ENCODE data around the gene LAMA5.

Gene LAMA5

DNA sequence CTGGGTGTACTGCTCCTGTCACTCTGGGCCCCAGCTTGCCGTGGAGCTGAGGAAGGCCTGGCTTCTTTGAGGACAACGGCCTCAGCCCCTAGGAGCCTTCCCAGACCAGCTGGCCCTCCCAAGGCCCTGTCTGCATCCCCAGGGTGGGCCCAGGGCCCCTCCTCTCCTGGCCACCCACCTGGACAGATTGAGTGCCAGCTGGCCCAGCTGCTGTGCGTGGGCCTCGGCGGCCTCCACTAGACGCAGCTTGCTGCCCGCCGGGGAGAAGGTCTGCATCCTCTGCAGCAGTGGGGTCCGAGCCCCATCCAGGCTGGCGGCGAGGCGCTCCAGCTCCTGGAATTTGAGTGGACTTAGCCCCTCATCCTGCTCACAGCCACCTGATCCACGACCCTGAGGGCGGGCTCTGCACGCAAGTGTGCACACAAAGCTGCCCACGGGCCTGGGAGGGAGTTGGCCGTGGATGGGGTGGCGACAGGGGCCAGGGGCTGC is 49.9 kb downstream of the LAMA5 start:
- DNase-seq (ENCODE audit: low spot score), result no peak

DNA sequence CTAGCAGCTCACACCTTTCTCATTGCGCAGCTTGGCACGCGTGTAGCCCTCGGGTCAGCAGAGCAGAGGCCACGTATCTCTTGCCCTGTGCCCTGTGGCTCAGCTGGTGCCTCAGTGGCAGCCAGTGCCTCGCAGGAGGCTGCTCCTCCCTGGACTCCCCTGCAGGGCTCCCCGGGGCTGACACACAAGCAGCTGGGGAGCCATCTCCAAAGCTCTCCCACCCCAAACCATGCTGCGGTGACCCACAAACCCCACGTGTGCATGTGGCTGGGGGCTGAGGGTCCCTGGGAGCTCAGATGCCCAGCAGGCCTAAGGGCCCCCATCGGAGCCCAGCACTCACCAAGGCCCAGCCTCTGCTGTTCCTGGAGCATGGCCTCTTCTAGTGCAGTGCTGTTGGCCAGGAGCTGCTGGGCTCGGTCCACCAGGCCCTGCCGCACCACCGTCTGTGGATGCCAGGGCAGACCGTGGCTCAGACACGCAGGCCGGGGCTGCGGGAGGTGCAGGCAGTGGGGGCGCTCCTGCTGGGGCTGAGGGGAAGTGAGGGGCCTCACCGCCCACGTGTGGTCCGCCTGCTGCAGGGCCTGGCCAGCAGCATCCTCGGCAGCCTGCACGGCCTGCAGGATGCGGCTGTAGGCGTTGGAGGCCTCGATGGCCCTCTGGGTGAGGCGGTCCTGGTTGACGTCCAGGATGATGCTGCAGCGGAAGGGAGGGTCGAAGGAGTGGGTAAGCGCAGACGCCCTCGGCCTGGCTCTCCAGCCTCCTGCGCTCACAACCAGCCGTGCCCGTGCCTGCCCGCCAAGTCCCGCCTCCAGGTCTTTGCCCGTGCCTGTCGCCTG is 50.6 kb downstream of the LAMA5 start:
- no peak for DNase-seq (ENCODE audit: low spot score)

DNA sequence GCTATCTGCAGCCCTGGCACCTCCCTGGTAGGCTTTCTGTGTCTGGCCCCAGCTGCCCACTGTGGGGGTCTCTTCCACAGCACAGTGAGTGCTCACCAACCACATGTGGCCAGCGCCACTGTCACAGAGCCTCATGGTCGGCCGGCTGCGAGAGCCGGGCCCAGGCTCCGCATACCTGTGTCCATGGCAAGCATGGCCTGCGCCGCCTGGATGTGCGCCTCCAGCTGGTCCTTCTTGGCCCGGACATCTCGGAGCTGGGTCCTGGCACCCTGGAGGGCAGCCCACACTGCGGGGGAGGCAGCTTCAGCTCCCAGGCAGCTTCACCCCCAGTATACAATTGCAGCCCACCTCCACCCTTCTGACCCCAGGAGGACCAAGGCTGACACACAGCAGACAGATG is 51.3 kb downstream of the LAMA5 start:
- DNase-seq (ENCODE audit: low spot score), result no peak

DNA sequence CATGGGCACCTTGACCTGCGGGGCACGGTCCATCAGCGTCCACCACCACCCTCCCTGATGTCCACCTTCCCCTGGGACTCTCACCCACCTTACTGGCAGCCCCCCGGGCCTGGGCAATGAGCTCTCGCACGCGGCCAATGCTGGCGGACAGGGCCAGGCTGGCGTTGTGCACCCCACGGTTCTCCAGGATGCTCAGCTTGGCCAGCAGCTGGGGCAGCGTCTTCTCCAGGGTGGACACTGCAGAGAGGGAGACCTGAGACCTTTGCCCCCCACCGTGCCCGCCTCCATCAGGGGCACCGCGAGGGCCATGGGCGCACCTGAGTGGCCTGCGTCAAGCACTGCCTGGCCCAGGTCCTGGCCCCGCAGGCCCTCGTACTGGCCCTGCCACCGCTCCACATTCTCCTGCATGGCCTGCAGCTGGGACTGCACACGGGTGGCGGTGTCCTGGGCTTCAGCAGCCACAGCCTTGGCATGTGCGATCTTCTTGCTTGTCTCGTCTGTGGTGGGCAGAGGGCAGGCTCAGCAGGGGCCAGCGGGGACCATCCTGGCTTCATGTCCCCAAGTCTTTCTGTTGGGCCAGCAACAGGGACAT is 52.3 kb downstream of the LAMA5 start:
- DNase-seq (ENCODE audit: low spot score), result no peak

DNA sequence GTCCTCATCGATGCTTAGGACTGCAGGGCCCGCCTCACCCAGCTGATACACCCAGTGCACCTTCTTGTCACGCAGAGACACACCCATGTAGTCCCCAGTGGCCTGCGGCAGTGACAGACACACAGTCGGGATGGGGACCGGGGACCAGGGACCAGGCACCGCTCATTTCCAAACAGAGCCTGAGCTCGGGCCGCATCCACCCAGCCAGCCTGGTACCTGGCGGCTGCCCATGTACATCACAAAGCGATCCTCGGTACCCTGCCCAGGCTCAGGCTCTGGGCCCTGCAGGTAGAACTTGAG is 52.8 kb downstream of the LAMA5 start:
- DNase-seq (ENCODE audit: low spot score), result no peak

DNA sequence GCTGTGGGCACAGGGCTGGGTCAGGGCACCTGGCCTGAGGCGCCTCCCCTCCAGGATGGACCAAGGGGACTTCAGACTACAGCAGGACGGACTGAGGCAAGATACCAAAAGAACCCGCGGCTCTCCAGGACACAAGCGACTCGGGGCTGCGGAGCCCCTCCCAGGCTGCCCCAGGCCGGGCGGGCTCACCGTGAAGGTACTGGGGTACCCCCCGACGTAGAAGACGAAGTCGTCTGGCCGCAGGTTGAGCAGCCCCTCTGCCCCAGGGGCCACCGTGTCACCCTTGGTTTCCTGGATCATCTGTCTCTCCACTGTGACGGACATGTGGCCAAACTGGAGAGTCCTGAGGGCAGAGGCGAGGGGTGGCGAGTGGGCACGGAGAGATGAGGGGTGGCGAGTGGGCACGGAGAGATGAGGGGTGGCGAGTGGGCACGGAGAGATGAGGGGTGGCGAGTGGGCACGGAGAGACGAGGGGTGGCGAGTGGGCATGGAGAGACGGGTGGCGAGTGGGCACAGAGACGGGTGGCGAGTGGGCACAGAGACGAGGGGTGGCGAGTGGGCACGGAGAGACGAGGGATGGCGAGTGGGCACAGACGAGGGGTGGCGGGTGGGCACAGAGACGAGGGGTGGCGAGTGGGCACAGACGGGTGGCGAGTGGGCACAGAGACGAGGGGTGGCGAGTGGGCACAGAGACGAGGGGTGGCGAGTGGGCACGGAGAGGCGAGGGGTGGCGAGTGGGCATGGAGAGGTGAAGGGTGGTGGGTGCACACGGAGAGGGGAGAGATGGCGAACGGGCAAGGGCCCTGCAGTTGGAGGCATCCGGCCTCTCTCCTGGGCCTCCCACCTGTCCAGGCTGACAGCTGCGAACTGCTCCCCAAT is 53.4 kb downstream of the LAMA5 start:
- DNase-seq (ENCODE audit: low spot score), result no peak

DNA sequence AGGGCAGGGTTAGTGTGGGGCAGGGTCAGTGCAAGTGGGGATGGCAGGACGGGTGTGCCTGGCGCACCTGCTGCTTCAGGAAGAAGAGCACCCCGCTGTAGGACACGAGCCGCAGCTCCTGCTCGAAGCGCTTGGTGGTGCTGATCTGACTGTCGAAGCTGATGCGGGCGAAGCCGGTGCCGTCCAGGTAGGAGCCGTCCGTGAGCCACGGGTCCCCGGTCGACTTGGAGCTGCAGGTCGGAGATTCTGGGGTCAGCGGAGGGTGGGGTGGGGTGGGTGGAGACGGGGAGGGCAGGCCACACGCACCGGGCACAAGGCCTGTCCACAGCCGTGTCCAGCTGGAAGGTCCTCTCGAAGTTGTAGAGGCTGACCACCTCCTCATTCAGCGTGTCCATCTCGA is 54.1 kb downstream of the LAMA5 start:
- DNase-seq (ENCODE audit: low spot score), result no peak

DNA sequence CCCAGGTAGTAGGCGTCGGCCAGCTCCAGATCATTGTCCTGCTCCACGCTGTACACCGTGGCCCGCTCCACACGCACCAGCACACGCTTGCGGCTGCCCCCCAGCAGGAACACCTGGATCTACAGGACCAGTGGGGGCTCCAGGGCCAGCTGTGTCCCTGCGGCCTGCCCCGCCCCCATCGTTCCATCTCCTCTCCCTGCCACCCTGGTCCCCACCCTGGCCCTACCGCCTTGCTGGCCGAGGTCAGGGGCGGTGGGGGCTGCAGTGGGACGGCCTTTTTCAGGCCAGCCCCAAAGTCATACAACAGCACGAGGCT is 54.5 kb downstream of the LAMA5 start:
- no peak for DNase-seq (ENCODE audit: low spot score)

DNA sequence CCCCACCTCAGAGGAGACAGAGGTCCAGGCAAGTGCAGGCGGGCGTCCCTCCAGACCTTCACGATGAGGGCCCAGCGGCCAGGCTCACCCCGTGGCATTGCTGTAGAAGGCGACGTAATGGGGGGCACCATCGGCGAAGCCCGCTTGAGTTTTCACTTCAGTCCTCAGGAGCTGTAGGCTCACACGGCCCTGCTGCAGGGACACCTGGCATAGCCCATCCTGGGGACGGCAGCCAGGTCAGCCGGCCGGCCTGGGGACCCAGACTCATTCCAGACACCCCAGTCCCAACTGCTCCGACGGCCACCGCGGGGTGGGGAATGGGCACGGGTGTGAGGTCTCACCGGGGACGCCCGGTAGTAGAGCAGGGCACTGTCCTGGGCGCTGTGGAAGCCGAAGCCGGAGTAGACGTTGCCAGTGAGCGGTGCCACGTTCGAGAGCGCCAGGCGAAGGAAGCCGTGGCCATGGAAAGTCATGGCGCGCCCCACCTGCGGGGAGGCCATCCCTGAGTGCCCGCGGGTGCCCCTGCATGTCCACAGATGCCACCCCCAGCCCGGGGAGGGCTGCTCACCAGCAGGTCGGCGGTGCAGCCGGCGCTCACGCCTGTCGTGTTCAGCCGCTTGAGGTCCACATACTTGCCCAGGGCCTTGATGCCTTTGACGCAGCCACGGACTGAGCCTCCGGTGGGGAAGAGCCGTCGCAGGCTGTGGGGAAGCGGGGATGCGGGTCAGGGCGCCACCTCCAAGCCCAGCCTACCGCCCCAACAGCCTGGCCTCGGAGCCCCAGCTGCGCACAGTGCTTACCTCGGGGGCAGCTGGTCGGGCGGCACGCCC is 55.1 kb downstream of the LAMA5 start:
- DNase-seq (ENCODE audit: low spot score), result no peak

DNA sequence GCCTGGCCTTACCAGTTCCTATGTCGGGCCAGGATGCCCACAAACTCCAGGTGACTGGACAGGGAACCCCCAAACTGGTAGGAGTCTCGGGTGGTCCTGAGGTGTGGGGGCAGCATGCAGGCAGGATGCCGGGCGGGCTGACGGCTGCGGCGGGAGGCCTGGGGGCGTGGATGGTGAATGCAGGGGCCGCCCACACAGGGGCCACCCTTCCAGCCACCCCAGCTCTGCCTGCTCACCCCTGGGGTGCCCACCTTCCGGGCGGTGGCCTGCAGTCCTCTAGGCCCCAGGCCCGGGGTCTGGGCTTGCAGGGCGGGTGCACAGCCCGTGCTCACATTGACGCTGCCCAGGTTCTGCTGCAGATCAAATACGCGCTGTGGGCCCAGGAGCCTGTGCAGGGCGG is 56.0 kb downstream of the LAMA5 start:
- no peak for DNase-seq (ENCODE audit: low spot score)

DNA sequence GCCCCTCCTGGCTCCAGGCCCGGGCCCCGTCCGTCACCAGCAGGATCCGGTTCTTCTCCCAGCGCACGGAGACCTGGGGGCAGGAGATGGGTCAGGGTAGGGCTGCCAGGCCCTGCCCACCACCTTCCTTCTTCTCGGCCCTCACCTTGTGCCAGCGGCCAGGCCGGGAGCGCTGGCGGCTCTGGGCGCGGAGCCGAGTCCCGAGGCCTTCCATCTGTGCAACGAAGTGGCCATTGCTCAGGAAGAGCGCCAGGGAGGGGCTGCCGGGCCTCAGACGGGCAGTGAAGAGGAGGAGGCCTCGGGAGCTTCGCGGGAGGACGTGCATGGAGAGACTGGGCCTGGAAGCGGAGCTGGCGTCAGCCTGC is 56.4 kb downstream of the LAMA5 start:
- no peak for DNase-seq (ENCODE audit: low spot score)

DNA sequence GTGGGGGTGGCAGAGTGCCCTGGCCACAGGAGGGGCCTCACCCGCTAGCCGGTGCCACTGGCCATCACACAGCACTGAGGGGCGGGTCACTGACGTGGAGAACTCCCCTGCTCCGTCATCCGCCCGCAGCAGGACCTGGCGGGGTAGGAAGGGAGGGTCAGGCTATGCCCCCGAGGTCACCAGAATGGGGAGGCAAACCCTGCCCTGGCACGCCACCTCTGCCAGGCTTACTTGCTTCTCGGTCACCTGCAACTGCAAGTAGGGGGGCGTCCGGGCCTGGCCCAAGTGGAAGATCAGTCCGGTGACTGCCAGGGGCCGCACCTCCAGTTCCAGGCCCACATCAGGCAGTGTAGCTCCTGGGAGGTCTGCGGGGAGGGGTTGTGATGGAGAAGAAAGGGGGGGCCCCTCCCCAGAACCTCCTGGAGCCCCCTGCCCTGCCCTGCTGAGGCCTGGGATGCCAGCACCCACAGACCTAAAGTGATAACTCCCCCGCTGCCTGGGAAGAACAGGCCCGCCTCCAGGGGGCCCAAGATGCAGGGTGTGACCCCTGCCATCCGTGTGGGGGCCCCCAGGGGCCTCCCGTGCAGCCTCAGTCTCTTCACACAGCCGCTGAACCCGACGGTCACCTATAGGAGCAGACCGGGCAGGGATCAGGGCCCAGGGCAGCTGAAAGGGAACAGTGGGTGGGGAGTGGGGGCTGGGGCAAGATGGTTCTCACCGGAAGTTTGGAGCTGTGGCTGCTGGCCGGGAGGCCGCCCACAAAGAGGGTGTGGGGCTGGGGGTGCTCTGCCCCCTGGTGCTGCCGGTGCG is 57.0 kb downstream of the LAMA5 start:
- no peak for DNase-seq (ENCODE audit: low spot score)

DNA sequence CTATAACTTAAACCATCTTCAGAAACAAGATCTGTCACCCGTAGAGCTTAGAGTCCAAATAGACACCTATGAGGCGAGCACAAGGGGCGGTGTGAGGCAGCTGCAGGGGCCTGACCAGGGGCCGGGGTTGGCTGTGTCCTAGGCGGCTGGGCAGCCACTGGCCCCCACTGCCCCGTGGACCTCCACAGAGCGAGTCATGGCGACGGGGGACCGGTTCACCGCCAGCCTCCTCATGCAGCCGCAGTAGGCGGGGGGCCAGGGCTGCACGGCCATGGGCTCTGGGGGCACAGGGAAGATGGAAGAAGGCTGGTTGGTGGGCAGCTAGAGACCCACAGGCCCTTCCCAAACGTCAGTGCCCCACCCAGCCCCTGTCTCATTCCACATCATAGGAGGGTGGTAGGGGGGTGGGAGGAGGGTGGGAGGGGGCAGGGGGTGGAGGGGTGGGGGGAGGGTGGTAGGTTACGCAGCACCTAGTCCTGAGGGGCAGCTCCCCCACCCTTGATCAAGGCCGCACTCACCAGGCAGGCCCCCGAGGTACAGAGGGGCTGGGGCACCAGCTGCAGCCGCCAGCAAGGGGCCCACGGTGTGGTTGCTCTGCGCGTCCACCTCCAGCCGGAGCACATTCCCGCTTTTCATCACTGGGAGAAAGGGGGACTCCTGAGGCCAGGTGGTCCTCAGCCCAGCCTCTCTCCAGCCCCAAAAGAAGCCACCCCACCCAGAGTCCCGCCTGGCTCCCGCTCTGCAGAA is 57.7 kb downstream of the LAMA5 start:
- DNase-seq (ENCODE audit: low spot score), result no peak

DNA sequence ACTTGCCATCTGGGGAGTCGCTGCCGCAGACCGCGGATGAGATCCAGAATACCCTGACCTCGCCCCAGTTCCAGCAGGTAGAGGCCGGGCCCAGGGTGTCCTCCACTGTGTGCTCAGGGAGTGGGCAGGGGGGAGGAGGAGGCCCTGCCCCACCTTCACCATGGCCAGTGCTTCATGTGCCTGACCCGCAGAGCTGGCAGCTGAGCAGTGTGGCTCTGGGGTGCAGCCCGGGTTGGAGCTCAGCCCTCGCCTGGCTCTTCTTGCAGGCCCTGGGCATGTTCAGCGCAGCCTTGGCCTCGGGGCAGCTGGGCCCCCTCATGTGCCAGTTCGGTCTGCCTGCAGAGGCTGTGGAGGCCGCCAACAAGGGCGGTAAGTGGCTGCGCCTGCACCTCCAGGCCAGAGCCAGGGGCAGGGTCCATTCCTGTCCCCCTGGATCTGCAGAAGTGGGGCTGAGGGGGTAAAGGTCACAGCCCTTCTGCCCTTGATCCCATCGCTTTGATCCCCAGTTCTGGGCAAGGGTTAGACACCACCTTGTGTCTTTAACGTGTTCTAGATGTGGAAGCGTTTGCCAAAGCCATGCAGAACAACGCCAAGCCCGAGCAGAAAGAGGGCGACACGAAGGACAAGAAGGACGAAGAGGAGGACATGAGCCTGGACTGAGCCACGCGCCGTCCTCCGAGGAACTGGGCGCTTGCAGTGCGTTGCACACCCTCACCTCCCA is 58.9 kb downstream of the LAMA5 start:
- no peak for DNase-seq (ENCODE audit: low spot score)

DNA sequence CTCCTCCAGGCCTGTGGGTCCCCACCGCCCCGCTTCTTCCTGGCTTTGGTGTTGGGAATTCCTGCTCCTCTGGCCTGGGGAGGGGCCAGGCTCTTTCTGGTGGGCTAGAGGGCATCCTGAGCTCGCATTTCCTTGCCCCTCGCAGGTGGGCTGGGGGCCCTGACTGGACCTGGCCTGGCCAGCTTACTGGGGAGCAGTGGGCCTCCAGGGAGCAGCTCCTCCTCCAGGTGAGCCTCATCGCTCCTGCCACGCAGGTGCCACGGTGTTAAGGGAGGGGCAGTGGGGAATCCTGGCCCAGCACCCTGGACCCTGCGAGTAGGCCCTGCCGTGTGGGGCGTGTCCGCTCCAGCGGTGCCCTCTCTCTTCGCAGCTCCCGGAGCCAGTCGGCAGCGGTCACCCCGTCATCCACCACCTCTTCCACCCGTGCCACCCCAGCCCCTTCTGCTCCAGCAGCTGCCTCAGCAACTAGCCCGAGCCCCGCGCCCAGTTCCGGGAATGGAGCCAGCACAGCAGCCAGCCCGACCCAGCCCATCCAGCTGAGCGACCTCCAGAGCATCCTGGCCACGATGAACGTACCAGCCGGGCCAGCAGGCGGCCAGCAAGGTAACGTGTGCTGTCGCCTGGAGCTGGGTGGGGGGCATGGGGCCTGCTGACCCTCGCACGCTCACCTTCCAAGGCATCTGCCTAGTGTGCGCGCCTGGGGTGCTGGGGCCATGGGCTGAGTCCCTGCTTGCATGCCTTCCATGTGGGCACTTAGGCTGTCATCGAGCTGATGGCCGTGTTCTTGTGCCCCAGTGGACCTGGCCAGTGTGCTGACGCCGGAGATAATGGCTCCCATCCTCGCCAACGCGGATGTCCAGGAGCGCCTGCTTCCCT is 59.6 kb downstream of the LAMA5 start:
- no peak for DNase-seq (ENCODE audit: low spot score)

DNA sequence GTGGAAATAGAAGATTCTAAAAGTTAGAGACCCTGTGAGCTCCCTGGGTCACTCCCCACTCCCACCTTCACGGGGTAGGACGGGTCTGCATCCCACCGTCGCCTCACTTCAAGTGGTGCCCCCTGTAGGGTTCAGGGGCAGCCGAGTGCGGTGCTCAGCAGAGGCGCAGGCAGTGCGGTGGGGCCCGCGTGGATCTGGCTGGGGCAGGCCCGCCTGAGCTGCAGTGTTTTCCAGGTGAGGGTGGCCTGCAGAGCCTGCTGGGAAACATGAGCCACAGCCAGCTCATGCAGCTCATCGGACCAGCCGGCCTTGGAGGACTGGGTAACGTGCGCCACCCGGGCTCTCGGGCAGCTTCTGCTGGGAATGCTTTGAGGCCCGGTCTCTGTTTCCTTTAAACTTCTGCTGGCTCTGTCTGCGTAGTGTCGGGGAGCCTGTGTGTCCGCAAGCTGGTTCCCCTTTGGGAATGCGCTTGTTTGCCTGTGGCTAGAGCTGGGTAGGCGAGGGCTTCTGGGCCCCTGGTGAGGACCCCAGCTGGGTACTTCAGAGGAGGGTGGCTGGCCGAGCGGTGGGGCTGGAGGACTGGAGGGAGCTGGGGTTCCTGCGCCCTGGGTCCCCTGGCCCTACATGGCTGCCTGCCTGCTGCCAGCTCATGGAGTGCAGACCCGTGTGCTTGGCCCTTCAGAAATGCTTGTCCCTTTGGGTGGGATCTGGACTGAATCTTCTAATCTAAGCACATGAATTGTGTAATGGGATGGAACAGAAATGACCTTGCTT is 60.5 kb downstream of the LAMA5 start:
- DNase-seq (ENCODE audit: low spot score), result no peak

DNA sequence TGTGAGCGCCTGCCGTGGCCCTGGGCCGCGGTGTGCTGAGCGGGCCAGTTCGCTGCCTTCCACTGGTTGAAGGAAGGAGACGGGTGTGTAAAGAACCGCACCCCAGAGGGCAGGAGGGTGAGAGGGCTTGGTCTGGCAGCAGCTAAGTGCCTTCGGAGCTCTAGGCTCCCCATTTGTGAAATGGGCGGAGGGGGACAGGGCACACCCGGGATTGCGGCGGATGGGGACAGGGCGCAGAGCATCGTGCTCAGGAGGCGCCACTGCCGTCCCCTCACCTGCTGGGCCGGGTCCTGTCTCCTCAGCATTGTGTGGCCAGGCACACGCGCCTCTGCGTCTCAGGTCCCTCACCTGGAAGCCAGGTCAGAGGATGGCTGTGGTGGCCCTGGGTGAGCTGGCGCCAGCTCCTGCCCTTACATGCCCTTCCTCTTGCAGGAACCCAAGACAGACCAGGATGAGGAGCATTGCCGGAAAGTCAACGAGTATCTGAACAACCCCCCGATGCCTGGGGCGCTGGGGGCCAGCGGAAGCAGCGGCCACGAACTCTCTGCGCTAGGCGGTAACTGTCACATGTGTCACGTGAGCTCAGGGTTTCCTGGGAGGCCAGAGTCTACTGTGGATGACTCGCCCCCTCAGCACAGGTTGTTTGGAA is 61.2 kb downstream of the LAMA5 start:
- no peak for DNase-seq (ENCODE audit: low spot score)
